ENCODE measurements around the gene CAMK1D.

GRCh38 chr10:12755075-12755474, 405.7 kb downstream of the CAMK1D start:
- TF ChIP-seq CTCF (IDR thresholded peaks at IDR 0.05) (no peak), POLR2A (IDR thresholded peaks at IDR 0.05) (no peak)
